ENCODE results near the gene WARS2.

The WARS2 gene

GRCh38 chr1:119012383-119012782 is 128.1 kb downstream of the WARS2 start:
- no peak for DNase-seq

- DNase-seq: no peak
These were observed 128.7 kb downstream of the WARS2 start for GRCh38 chr1:119011706-119012105.

GRCh38 chr1:119011116-119011515 is 129.3 kb downstream of the WARS2 start:
- DNase-seq: no peak

- no peak for DNase-seq
These were observed 130.3 kb downstream of the WARS2 start for GRCh38 chr1:119010201-119010600.

GRCh38 chr1:119009312-119009655 is 131.2 kb downstream of the WARS2 start:
- DNase-seq: no peak

GRCh38 chr1:119008483-119009311 is 131.8 kb downstream of the WARS2 start:
- DNase-seq: peak in 1 of 2 experiments; percentile 30

- DNase-seq: no peak
These were observed 132.6 kb downstream of the WARS2 start for GRCh38 chr1:119007670-119008482.

- DNase-seq: no peak
These were observed 133.1 kb downstream of the WARS2 start for GRCh38 chr1:119007339-119007669.

- DNase-seq: no peak
These were observed 133.8 kb downstream of the WARS2 start for GRCh38 chr1:119006406-119007279.

- no peak for DNase-seq
These were observed 134.6 kb downstream of the WARS2 start for GRCh38 chr1:119005724-119006405.

GRCh38 chr1:119004781-119005180 is 135.7 kb downstream of the WARS2 start:
- no peak for DNase-seq

- DNase-seq: no peak
These were observed 136.3 kb downstream of the WARS2 start for GRCh38 chr1:119004129-119004527.

GRCh38 chr1:119003413-119004128 is 136.9 kb downstream of the WARS2 start:
- DNase-seq: no peak

GRCh38 chr1:119002028-119002686 is 138.3 kb downstream of the WARS2 start:
- DNase-seq: no peak

GRCh38 chr1:119001181-119002027 is 139.0 kb downstream of the WARS2 start:
- no peak for DNase-seq

- no peak for DNase-seq
These were observed 139.9 kb downstream of the WARS2 start for GRCh38 chr1:119000371-119001180.

- no peak for DNase-seq
These were observed 140.9 kb downstream of the WARS2 start for GRCh38 chr1:118999348-119000071.

GRCh38 chr1:118998171-118998570 is 142.3 kb downstream of the WARS2 start:
- DNase-seq: no peak

- no peak for DNase-seq
These were observed 143.2 kb downstream of the WARS2 start for GRCh38 chr1:118997225-118997624.
